GM12874 (cell line): ENCODE results near the gene RANBP1.

Source experiments
- CTCF ChIP-seq: IDR thresholded peaks from 2 replicates; pipeline ENCODE4 v1.5.1; 2011; ENCODE audit warnings: low read depth, mild to moderate bottlenecking, control low read depth, low read length, moderate library complexity; ENCODE audit not compliant: insufficient read depth

RANBP1 gene

GRCh38 chr22:20137113-20137512 is 21.2 kb downstream of the RANBP1 start:
- TF ChIP-seq CTCF, result no peak

GRCh38 chr22:20137671-20138416 is 21.9 kb downstream of the RANBP1 start:
- TF ChIP-seq CTCF, result no peak

GRCh38 chr22:20138417-20138738 is 22.5 kb downstream of the RANBP1 start:
- no peak for TF ChIP-seq CTCF

- TF ChIP-seq CTCF, result no peak
Measured at GRCh38 chr22:20138868-20139267, 23.0 kb downstream of the RANBP1 start.

GRCh38 chr22:20139391-20140106 is 23.6 kb downstream of the RANBP1 start:
- no peak for TF ChIP-seq CTCF

- no peak for TF ChIP-seq CTCF
Measured at GRCh38 chr22:20140107-20140445, 24.2 kb downstream of the RANBP1 start.

- TF ChIP-seq CTCF, result no peak
Measured at GRCh38 chr22:20140521-20140964, 24.6 kb downstream of the RANBP1 start.
